A673 (cell line): Measurements from ENCODE around the gene CCL5.

Experiments
- EZH2 ChIP-seq: fragments of 200-600 bp; sonication (generic); IDR thresholded peaks from 2 replicates; pipeline ENCODE4 v1.6.1; 2017; ENCODE audit warnings: borderline replicate concordance, low read depth, mild to moderate bottlenecking, mixed read lengths, antibody characterized with exemption, low read length; ENCODE audit not compliant: poor library complexity, severe bottlenecking
- TF ChIP-seq, protein P1 (sequence below): fragments of 300-800, 200-600 bp; sonication (generic); conservative IDR thresholded peaks from 2 replicates; pipeline ENCODE4 v1.5.1; 2017; ENCODE audit warnings: low read depth, mild to moderate bottlenecking, antibody characterized with exemption, low read length, moderate library complexity, mixed read lengths

DNA sequence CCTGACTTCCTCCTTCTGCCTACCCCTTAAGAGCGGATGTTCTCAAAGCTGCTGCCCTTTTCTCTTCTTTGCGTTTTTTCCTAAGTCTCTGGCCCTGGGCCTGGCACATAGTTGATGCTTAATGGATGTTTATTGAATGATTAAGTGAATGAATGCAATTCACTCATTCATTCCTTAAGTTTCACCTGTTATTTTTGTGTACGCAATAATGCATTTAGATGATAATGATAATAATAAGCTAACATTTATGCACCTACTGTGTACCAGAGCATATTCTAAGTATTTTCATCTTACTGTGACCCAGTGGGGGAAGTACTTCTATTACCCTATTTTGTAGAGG lies 4.4 kb downstream of the CCL5 start:
- no peak for TF ChIP-seq EZH2
- TF ChIP-seq, protein P1, sequence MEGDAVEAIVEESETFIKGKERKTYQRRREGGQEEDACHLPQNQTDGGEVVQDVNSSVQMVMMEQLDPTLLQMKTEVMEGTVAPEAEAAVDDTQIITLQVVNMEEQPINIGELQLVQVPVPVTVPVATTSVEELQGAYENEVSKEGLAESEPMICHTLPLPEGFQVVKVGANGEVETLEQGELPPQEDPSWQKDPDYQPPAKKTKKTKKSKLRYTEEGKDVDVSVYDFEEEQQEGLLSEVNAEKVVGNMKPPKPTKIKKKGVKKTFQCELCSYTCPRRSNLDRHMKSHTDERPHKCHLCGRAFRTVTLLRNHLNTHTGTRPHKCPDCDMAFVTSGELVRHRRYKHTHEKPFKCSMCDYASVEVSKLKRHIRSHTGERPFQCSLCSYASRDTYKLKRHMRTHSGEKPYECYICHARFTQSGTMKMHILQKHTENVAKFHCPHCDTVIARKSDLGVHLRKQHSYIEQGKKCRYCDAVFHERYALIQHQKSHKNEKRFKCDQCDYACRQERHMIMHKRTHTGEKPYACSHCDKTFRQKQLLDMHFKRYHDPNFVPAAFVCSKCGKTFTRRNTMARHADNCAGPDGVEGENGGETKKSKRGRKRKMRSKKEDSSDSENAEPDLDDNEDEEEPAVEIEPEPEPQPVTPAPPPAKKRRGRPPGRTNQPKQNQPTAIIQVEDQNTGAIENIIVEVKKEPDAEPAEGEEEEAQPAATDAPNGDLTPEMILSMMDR: no peak
